IPS-NIHi11 (cell line): ENCODE data around the gene ITGB2.

ENCODE experiments used
- DNase-seq: peaks from one replicate; pipeline ENCODE4 v3.0.0; 2012; ENCODE audit warnings: mixed read lengths, low spot score

Gene ITGB2

GRCh38 chr21:44846485-44847260 is 74.0 kb downstream of the ITGB2 start:
- no peak for DNase-seq

- no peak for DNase-seq
These were observed 74.5 kb downstream of the ITGB2 start for GRCh38 chr21:44846224-44846484.

GRCh38 chr21:44845418-44846223 is 75.1 kb downstream of the ITGB2 start:
- DNase-seq = peak; percentile 92

GRCh38 chr21:44844256-44844655 is 76.4 kb downstream of the ITGB2 start:
- DNase-seq = peak; percentile 45

GRCh38 chr21:44842721-44843445 is 77.8 kb downstream of the ITGB2 start:
- no peak for DNase-seq

GRCh38 chr21:44842087-44842486 is 78.6 kb downstream of the ITGB2 start:
- no peak for DNase-seq

- no peak for DNase-seq
These were observed 79.9 kb downstream of the ITGB2 start for GRCh38 chr21:44840771-44841170.

- no peak for DNase-seq
These were observed 81.7 kb downstream of the ITGB2 start for GRCh38 chr21:44838951-44839350.

GRCh38 chr21:44838039-44838895 is 82.4 kb downstream of the ITGB2 start:
- no peak for DNase-seq

GRCh38 chr21:44837537-44837936 is 83.2 kb downstream of the ITGB2 start:
- DNase-seq = no peak

GRCh38 chr21:44836666-44837471 is 83.8 kb downstream of the ITGB2 start:
- no peak for DNase-seq

GRCh38 chr21:44836349-44836665 is 84.4 kb downstream of the ITGB2 start:
- DNase-seq = no peak
